Spleen (tissue), 7 donors: ENCODE data around the gene ARHGEF2.
A peak's percentile ranks its signal among the peaks of the same experiment; 100 is the strongest.

Source experiments
- CTCF ChIP-seq, 11 experiments: fragments of 200-600 bp in 7 of 11; fragments of 450-650 bp in 4 of 11; sonication (generic) in 4 of 11; IDR thresholded peaks in 8 of 11; conservative IDR thresholded peaks in 3 of 11; 1 replicate in 7 of 11; 2 replicates in 4 of 11; pipeline versions ENCODE4 v1.4.0 to v1.8.0; 2016 to 2021; ENCODE audit warnings: antibody characterized with exemption in 11 of 11, inconsistent platforms in 4 of 11, mild to moderate bottlenecking in 1 of 11
- POLR2A ChIP-seq, 3 donors: fragments of 450-650 bp; IDR thresholded peaks; one replicate each; pipeline ENCODE4 v1.5.1; 2017; ENCODE audit warnings: antibody characterized with exemption in 3 of 3, mild to moderate bottlenecking in 1 of 3
- donor health status: DM: no; HTN: no; CAD: no; lungs with moderate emphysema.
- donor health status: DM: no; HTN: no; CAD: no.
- donor health status: DM: no; HTN: no; CAD: no.

DNA sequence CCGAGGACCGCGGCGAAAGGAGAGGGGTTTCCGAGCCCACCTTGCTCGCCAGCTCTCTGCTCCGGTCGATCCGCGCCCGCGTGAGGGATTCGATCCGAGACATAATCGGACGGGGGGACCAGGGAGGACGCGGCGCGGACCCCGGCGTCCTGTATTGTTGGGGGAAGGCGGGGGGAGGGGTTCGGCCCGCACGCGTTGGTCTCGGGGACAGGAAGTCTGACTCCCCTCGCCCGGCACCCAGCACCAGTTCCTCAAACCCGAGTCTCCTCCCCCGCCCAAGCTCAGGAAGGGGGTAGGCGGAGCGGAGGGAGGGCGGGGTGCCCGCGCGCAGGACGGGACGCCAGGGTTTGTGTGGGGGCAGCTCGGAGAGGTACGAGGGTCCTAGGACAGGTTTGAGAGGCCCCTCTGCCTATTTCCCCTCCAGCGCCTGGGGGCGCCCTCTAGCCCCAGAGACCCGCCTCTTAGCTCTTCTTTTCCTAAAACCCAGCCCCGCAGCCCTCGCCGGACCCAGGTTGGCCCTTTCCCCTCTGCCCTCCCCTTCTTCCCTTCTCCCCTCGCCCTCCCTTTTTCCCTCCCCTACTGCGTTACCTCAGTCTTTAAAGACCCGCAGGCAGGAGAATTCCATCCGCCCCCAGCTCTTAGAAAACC lies at the start of gene ARHGEF2:
- TF ChIP-seq CTCF (IDR thresholded peaks at IDR 0.05 in 8 of 11, conservative IDR thresholded peaks at IDR 0.05 in 3 of 11): peak in 4 of 11 experiments; percentile 12 to 37 (median 26)
- TF ChIP-seq POLR2A (IDR thresholded peaks at IDR 0.05): peak in 2 of 3 donors; percentile 49 to 68
